ENCODE results near the gene RAD51B. TPM values are rescaled to one million over a fixed set of nuclear protein-coding genes. Genes with fewer than 3 reads are reported as not detected.

Gene RAD51B
- total RNA-seq, 1 experiment from 2014 or later: 14.2 TPM

- Mint-ChIP-seq H3K27ac (no peak overlapping the region), H3K9me3 (peaks cover 6% of the 10 kb centered on the region; the same call in 1 of the 2 replicates), H3K27me3 (ENCODE audit: low read depth) (peaks cover 14% of the 10 kb centered on the region), H3K4me1 (peaks cover 35% of the 10 kb centered on the region), H3K4me3 (no peak overlapping the region), H3K36me3 (no peaks in the 10 kb centered on the region)
- ChIA-PET CTCF (no interaction called here), POLR2A (interaction anchor here (0.5 kb wide), 1 partner anchor 423 kb away, joined by 3 read pairs; the partner anchor contains the start of gene ZFP36L1)
- no peak for TF ChIP-seq TEAD1 (CRISPR knock-in tag; IDR thresholded peaks at IDR 0.05)
- no peak for TF ChIP-seq ZNF138 (CRISPR knock-in tag; conservative IDR thresholded peaks at IDR 0.05)
- TF ChIP-seq, protein P1, sequence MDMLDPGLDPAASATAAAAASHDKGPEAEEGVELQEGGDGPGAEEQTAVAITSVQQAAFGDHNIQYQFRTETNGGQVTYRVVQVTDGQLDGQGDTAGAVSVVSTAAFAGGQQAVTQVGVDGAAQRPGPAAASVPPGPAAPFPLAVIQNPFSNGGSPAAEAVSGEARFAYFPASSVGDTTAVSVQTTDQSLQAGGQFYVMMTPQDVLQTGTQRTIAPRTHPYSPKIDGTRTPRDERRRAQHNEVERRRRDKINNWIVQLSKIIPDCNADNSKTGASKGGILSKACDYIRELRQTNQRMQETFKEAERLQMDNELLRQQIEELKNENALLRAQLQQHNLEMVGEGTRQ (CRISPR knock-in tag; IDR thresholded peaks at IDR 0.05): no peak
- no peak for TF ChIP-seq CDX4 (CRISPR knock-in tag; IDR thresholded peaks at IDR 0.05; ENCODE audit: borderline replicate concordance)
- TF ChIP-seq CREB1 (CRISPR knock-in tag; IDR thresholded peaks at IDR 0.05): no peak
- ATAC-seq: no peak
- DNase-seq (ENCODE audit: low spot score): no peak
Observed at GRCh38 chr14:68369281-68370056, 549.9 kb downstream of the RAD51B start.

- Mint-ChIP-seq H3K27ac (no peak overlapping the region), H3K4me3 (no peak overlapping the region), H3K36me3 (no peaks in the 10 kb centered on the region), H3K27me3 (ENCODE audit: low read depth) (peaks cover 14% of the 10 kb centered on the region), H3K4me1 (peaks cover 35% of the 10 kb centered on the region), H3K9me3 (peaks cover 6% of the 10 kb centered on the region; the same call in 1 of the 2 replicates)
- no peak for DNase-seq (ENCODE audit: low spot score)
- ChIA-PET POLR2A (no interaction called here), CTCF (no interaction called here)
- ATAC-seq: no peak
- TF ChIP-seq PRRX2 (CRISPR knock-in tag; IDR thresholded peaks at IDR 0.05) (no peak), ZNF263 (CRISPR knock-in tag; IDR thresholded peaks at IDR 0.05; ENCODE audit: low read depth) (no peak), ZSCAN18 (CRISPR knock-in tag; IDR thresholded peaks at IDR 0.05) (no peak), MYBL2 (CRISPR knock-in tag; IDR thresholded peaks at IDR 0.05) (no peak), RORB (CRISPR knock-in tag; IDR thresholded peaks at IDR 0.05) (no peak), NR3C1 (CRISPR knock-in tag; conservative IDR thresholded peaks at IDR 0.05; ENCODE audit: low read depth) (no peak), ZNF425 (CRISPR knock-in tag; conservative IDR thresholded peaks at IDR 0.05) (no peak), E2F1 (CRISPR knock-in tag; IDR thresholded peaks at IDR 0.05) (no peak), EMX1 (CRISPR knock-in tag; IDR thresholded peaks at IDR 0.05) (no peak), ZMAT4 (CRISPR knock-in tag; IDR thresholded peaks at IDR 0.05) (no peak), ZNF423 (CRISPR knock-in tag; IDR thresholded peaks at IDR 0.05) (no peak), NR1H2 (CRISPR knock-in tag; IDR thresholded peaks at IDR 0.05) (no peak), ELF4 (CRISPR knock-in tag; IDR thresholded peaks at IDR 0.05; ENCODE audit: low read depth) (no peak), ZNF416 (CRISPR knock-in tag; IDR thresholded peaks at IDR 0.05) (no peak)
- TF ChIP-seq, protein P2, sequence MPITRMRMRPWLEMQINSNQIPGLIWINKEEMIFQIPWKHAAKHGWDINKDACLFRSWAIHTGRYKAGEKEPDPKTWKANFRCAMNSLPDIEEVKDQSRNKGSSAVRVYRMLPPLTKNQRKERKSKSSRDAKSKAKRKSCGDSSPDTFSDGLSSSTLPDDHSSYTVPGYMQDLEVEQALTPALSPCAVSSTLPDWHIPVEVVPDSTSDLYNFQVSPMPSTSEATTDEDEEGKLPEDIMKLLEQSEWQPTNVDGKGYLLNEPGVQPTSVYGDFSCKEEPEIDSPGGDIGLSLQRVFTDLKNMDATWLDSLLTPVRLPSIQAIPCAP (CRISPR knock-in tag; IDR thresholded peaks at IDR 0.05): no peak
- TF ChIP-seq, protein P3, sequence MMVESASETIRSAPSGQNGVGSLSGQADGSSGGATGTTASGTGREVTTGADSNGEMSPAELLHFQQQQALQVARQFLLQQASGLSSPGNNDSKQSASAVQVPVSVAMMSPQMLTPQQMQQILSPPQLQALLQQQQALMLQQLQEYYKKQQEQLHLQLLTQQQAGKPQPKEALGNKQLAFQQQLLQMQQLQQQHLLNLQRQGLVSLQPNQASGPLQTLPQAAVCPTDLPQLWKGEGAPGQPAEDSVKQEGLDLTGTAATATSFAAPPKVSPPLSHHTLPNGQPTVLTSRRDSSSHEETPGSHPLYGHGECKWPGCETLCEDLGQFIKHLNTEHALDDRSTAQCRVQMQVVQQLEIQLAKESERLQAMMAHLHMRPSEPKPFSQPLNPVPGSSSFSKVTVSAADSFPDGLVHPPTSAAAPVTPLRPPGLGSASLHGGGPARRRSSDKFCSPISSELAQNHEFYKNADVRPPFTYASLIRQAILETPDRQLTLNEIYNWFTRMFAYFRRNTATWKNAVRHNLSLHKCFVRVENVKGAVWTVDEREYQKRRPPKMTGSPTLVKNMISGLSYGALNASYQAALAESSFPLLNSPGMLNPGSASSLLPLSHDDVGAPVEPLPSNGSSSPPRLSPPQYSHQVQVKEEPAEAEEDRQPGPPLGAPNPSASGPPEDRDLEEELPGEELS (CRISPR knock-in tag; IDR thresholded peaks at IDR 0.05): no peak
Observed at GRCh38 chr14:68370057-68370360, 550.4 kb downstream of the RAD51B start.
